ENCODE results near the gene ALDH1L2.
A peak's percentile ranks its signal among the peaks of the same experiment; 100 is the strongest.

- TF ChIP-seq ATF3 (IDR thresholded peaks at IDR 0.05), result peak; percentile 34
- TF ChIP-seq, protein P1, sequence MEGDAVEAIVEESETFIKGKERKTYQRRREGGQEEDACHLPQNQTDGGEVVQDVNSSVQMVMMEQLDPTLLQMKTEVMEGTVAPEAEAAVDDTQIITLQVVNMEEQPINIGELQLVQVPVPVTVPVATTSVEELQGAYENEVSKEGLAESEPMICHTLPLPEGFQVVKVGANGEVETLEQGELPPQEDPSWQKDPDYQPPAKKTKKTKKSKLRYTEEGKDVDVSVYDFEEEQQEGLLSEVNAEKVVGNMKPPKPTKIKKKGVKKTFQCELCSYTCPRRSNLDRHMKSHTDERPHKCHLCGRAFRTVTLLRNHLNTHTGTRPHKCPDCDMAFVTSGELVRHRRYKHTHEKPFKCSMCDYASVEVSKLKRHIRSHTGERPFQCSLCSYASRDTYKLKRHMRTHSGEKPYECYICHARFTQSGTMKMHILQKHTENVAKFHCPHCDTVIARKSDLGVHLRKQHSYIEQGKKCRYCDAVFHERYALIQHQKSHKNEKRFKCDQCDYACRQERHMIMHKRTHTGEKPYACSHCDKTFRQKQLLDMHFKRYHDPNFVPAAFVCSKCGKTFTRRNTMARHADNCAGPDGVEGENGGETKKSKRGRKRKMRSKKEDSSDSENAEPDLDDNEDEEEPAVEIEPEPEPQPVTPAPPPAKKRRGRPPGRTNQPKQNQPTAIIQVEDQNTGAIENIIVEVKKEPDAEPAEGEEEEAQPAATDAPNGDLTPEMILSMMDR (IDR thresholded peaks at IDR 0.05; ENCODE audit: low read depth, low read length, missing input control), result no peak
- TF ChIP-seq ZBTB33 (IDR thresholded peaks at IDR 0.05), result peak; percentile 56
- TF ChIP-seq TAF1 (conservative IDR thresholded peaks at IDR 0.05), result no peak
- no peak for TF ChIP-seq FOXA1 (IDR thresholded peaks at IDR 0.05)
- peak in 1 of 2 donors; percentile 50 for TF ChIP-seq EGR1 (IDR thresholded peaks at IDR 0.05; ENCODE audit: low read depth in 2 of 2)
- TF ChIP-seq HNF4G (IDR thresholded peaks at IDR 0.05), result peak; percentile 90
- peak; percentile 66 to 72 for TF ChIP-seq RXRA (IDR thresholded peaks at IDR 0.05)
- peak; percentile 95 for TF ChIP-seq SP1 (IDR thresholded peaks at IDR 0.05)
- TF ChIP-seq, protein P2, sequence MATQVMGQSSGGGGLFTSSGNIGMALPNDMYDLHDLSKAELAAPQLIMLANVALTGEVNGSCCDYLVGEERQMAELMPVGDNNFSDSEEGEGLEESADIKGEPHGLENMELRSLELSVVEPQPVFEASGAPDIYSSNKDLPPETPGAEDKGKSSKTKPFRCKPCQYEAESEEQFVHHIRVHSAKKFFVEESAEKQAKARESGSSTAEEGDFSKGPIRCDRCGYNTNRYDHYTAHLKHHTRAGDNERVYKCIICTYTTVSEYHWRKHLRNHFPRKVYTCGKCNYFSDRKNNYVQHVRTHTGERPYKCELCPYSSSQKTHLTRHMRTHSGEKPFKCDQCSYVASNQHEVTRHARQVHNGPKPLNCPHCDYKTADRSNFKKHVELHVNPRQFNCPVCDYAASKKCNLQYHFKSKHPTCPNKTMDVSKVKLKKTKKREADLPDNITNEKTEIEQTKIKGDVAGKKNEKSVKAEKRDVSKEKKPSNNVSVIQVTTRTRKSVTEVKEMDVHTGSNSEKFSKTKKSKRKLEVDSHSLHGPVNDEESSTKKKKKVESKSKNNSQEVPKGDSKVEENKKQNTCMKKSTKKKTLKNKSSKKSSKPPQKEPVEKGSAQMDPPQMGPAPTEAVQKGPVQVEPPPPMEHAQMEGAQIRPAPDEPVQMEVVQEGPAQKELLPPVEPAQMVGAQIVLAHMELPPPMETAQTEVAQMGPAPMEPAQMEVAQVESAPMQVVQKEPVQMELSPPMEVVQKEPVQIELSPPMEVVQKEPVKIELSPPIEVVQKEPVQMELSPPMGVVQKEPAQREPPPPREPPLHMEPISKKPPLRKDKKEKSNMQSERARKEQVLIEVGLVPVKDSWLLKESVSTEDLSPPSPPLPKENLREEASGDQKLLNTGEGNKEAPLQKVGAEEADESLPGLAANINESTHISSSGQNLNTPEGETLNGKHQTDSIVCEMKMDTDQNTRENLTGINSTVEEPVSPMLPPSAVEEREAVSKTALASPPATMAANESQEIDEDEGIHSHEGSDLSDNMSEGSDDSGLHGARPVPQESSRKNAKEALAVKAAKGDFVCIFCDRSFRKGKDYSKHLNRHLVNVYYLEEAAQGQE (IDR thresholded peaks at IDR 0.05), result peak; percentile 67
- TF ChIP-seq RAD21 (IDR thresholded peaks at IDR 0.05), result peak; percentile 39 to 52
Observed at GRCh38 chr12:105014603-105015002, 69.7 kb downstream of the ALDH1L2 start.
